A549 (cell line): ENCODE measurements around the gene PKD2L1. TPM values are rescaled to one million over a fixed set of nuclear protein-coding genes. Genes with fewer than 3 reads are reported as not detected.
A peak's percentile ranks its signal among the peaks of the same experiment; 100 is the strongest.

Source experiments
- BCL3 ChIP-seq: fragments of >200 bp; sonication (Bioruptor Twin); formaldehyde crosslinking; IDR thresholded peaks from 3 replicates; pipeline ENCODE4 v1.6.1; 2016
- CEBPB ChIP-seq, 2 experiments: fragments of >200 bp in 1 of 2; sonication (Bioruptor Twin) in 1 of 2; formaldehyde crosslinking in 1 of 2; IDR thresholded peaks; 2 replicates each; pipeline ENCODE4 v1.6.1; 2012 to 2016
- ELK1 ChIP-seq: fragments of 150-350 bp; IDR thresholded peaks from 2 replicates; pipeline ENCODE4 v1.6.1; 2014; ENCODE audit warnings: low read depth, mild to moderate bottlenecking, low read length
- ESRRA ChIP-seq: fragments of 150-350 bp; IDR thresholded peaks from 2 replicates; pipeline ENCODE4 v1.6.1; 2014; ENCODE audit warnings: mild to moderate bottlenecking, low read length, borderline replicate concordance
- FOSB ChIP-seq: fragments of 250-450 bp; sonication (Bioruptor Pico); IDR thresholded peaks from 2 replicates; pipeline ENCODE4 v1.5.0; 2020; ENCODE audit warnings: mild to moderate bottlenecking, moderate library complexity
- FOSL2 ChIP-seq, 2 experiments: fragments of 450-650 bp in 1 of 2; fragments of >200 bp in 1 of 2; sonication (Bioruptor Twin) in 1 of 2; formaldehyde crosslinking; IDR thresholded peaks; 2 replicates each; pipeline versions ENCODE4 v1.5.0 to v1.6.1; 2016 to 2020; ENCODE audit warnings: mild to moderate bottlenecking in 1 of 2, moderate library complexity in 1 of 2
- GATA3 ChIP-seq: IDR thresholded peaks from 2 replicates; pipeline ENCODE4 v1.6.1; 2012; ENCODE audit warnings: borderline replicate concordance
- HOXA7 ChIP-seq: fragments of 250-450 bp; sonication (Bioruptor Pico); IDR thresholded peaks from 2 replicates; pipeline ENCODE4 v1.5.0; 2020; ENCODE audit warnings: mild to moderate bottlenecking, moderate library complexity
- HOXB5 ChIP-seq: fragments of 250-450 bp; sonication (Bioruptor Pico); IDR thresholded peaks from 2 replicates; pipeline ENCODE4 v1.5.0; 2020; ENCODE audit warnings: mild to moderate bottlenecking, moderate library complexity
- JUNB ChIP-seq: fragments of >200 bp; sonication (Bioruptor Twin); formaldehyde crosslinking; IDR thresholded peaks from 2 replicates; pipeline ENCODE4 v1.6.1; 2016
- MAFK ChIP-seq: fragments of 450-650 bp; IDR thresholded peaks from 2 replicates; pipeline ENCODE4 v1.6.1; 2014; ENCODE audit not compliant: partially characterized antibody
- MAX ChIP-seq: IDR thresholded peaks from 2 replicates; pipeline ENCODE4 v1.6.1; 2012
- MAZ ChIP-seq: fragments of 150-350 bp; IDR thresholded peaks from 2 replicates; pipeline ENCODE4 v1.6.1; 2014; ENCODE audit warnings: antibody characterized with exemption, low read depth, low read length, borderline replicate concordance
- NFE2L2 ChIP-seq: fragments of 150-350 bp; conservative IDR thresholded peaks from 2 replicates; pipeline ENCODE4 v1.6.1; 2014; ENCODE audit warnings: low read length
- NR3C1 ChIP-seq: fragments of >200 bp; sonication (Bioruptor Twin); formaldehyde crosslinking; IDR thresholded peaks from 3 replicates; pipeline ENCODE4 v1.6.1; 2017
- PBX3 ChIP-seq: IDR thresholded peaks from 2 replicates; pipeline ENCODE4 v1.6.1; 2012
- POLR2AphosphoS2 ChIP-seq: conservative IDR thresholded peaks from 2 replicates; pipeline ENCODE4 v1.6.1; 2012; ENCODE audit warnings: low read length, improper control_type of control experiment, inconsistent platforms
- RCOR1 ChIP-seq: fragments of 150-350 bp; IDR thresholded peaks from 2 replicates; pipeline ENCODE4 v1.6.1; 2014; ENCODE audit warnings: antibody characterized with exemption, low read length, low read depth
- REST ChIP-seq: fragments of 200-600 bp; sonication (generic); IDR thresholded peaks from 2 replicates; pipeline ENCODE4 v1.6.1; 2016; ENCODE audit warnings: antibody characterized with exemption, mild to moderate bottlenecking, moderate library complexity
- RFX5 ChIP-seq: fragments of 450-650 bp; IDR thresholded peaks from 2 replicates; pipeline ENCODE4 v1.7.1; 2014; ENCODE audit warnings: antibody characterized with exemption, mild to moderate bottlenecking, moderate library complexity
- ZNF302 ChIP-seq: fragments of 250-450 bp; sonication (Bioruptor Pico); IDR thresholded peaks from 2 replicates; pipeline ENCODE4 v1.9.0; 2021; ENCODE audit warnings: inconsistent platforms, mild to moderate bottlenecking, moderate library complexity
- polyA plus RNA-seq, 4 experiments: library from polyadenylated mRNA; depleted of rRNA in 3 of 4; stranded (reverse); fragments of >200 nt; fragmentation: RNase III in 1 of 4; extraction: RNeasy Plus Mini Kit Qiagen cat#74134 plus additional on column Dnase treatment in 1 of 4; gene quantifications; 2 replicates in 3 of 4; 3 replicates in 1 of 4; pipeline ENCODE4 v1.2.3, GENCODE V29; 2011 to 2017
- TF ChIP-seq, protein P1 (sequence below): fragments of >200 bp; sonication (Bioruptor Twin); formaldehyde crosslinking; IDR thresholded peaks from 2 replicates; pipeline ENCODE4 v1.6.1; 2016
- TF ChIP-seq, protein P2 (sequence below): IDR thresholded peaks from 2 replicates; pipeline ENCODE4 v1.6.1; 2012; ENCODE audit warnings: low read depth, borderline replicate concordance

Gene PKD2L1
- polyA plus RNA-seq, 2 of the 4 experiments (the other 2 are of a cell fraction), result 0.06 to 0.10 TPM

- peak; percentile 45; the same call in 1 of the 2 replicates for TF ChIP-seq GATA3
- TF ChIP-seq ELK1, result no peak
- 0 out of 2 replicates have a peak, but pooled peaks have one; percentile 38 for TF ChIP-seq HOXB5 (CRISPR knock-in tag)
- TF ChIP-seq POLR2AphosphoS2, result peak; percentile 81
- TF ChIP-seq NFE2L2, result no peak
- no peak; the same call in 1 of the 2 replicates for TF ChIP-seq FOSL2 (IDR thresholded peaks at IDR 0.05)
- TF ChIP-seq FOSL2 (CRISPR knock-in tag; IDR thresholded peaks at IDR 0.05), result peak; percentile 90
- TF ChIP-seq HOXA7, result no peak
- TF ChIP-seq PBX3, result peak; percentile 83
- no peak for TF ChIP-seq MAFK
- 0 out of 3 replicates have a peak, but pooled peaks have one; percentile 76 for TF ChIP-seq BCL3
- TF ChIP-seq RFX5, result no peak
- no peak for TF ChIP-seq REST
- peak in 1 of 2 experiments; percentile 42; a peak in 1 of 4 replicates for TF ChIP-seq CEBPB (IDR thresholded peaks at IDR 0.05)
- peak; percentile 82; the same call in 1 of the 2 replicates for TF ChIP-seq MAX
- TF ChIP-seq FOSB (CRISPR knock-in tag), result no peak
- no peak for TF ChIP-seq MAZ
- TF ChIP-seq, protein P1, sequence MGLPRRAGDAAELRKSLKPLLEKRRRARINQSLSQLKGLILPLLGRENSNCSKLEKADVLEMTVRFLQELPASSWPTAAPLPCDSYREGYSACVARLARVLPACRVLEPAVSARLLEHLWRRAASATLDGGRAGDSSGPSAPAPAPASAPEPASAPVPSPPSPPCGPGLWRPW, result no peak
- TF ChIP-seq NR3C1, result no peak
- TF ChIP-seq ESRRA, result no peak; the same call in 1 of the 2 replicates
- TF ChIP-seq, protein P2, sequence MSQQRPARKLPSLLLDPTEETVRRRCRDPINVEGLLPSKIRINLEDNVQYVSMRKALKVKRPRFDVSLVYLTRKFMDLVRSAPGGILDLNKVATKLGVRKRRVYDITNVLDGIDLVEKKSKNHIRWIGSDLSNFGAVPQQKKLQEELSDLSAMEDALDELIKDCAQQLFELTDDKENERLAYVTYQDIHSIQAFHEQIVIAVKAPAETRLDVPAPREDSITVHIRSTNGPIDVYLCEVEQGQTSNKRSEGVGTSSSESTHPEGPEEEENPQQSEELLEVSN, result no peak
- no peak for TF ChIP-seq ZNF302 (CRISPR knock-in tag)
- TF ChIP-seq JUNB, result 0 out of 2 replicates have a peak, but pooled peaks have one; percentile 31
- no peak for TF ChIP-seq RCOR1
Observed at GRCh38 chr10:100364735-100365391, 34.8 kb upstream of the PKD2L1 start (continued).
